Duodenal mucosa (tissue), 2 donors: Measurements from ENCODE around the gene NFATC2.

Experiments used
- H3K27ac ChIP-seq: one replicate; pipeline ENCODE4 v1.7.0; 2013; ENCODE audit warnings: low read depth, low read length
- H3K27me3 ChIP-seq, 2 donors: one replicate each; pipeline ENCODE4 v1.7.0; 2013; ENCODE audit warnings: low read length in 2 of 2, control low read depth in 1 of 2; ENCODE audit not compliant: insufficient read depth in 2 of 2, control insufficient read depth in 1 of 2
- H3K36me3 ChIP-seq, 2 donors: one replicate each; pipeline ENCODE4 v1.7.0; 2013; ENCODE audit warnings: low read length in 2 of 2, control low read depth in 1 of 2; ENCODE audit not compliant: insufficient read depth in 2 of 2, control insufficient read depth in 1 of 2
- H3K4me1 ChIP-seq, 2 donors: one replicate each; pipeline ENCODE4 v1.7.0; 2013; ENCODE audit warnings: low read length in 2 of 2, control low read depth in 1 of 2; ENCODE audit not compliant: insufficient read depth in 2 of 2, control insufficient read depth in 1 of 2
- H3K4me3 ChIP-seq, 2 donors: one replicate each; pipeline ENCODE4 v1.7.0; 2013; ENCODE audit warnings: low read length in 2 of 2, low read depth in 1 of 2
- H3K9ac ChIP-seq, 2 donors: one replicate each; pipeline ENCODE4 v1.7.0; 2013; ENCODE audit warnings: low read length in 2 of 2, low read depth in 1 of 2
- H3K9me3 ChIP-seq, 2 donors: one replicate each; pipeline ENCODE4 v1.7.0; 2013; ENCODE audit warnings: low read length in 2 of 2, control low read depth in 1 of 2; ENCODE audit not compliant: control insufficient read depth in 1 of 2

The NFATC2 gene

DNA sequence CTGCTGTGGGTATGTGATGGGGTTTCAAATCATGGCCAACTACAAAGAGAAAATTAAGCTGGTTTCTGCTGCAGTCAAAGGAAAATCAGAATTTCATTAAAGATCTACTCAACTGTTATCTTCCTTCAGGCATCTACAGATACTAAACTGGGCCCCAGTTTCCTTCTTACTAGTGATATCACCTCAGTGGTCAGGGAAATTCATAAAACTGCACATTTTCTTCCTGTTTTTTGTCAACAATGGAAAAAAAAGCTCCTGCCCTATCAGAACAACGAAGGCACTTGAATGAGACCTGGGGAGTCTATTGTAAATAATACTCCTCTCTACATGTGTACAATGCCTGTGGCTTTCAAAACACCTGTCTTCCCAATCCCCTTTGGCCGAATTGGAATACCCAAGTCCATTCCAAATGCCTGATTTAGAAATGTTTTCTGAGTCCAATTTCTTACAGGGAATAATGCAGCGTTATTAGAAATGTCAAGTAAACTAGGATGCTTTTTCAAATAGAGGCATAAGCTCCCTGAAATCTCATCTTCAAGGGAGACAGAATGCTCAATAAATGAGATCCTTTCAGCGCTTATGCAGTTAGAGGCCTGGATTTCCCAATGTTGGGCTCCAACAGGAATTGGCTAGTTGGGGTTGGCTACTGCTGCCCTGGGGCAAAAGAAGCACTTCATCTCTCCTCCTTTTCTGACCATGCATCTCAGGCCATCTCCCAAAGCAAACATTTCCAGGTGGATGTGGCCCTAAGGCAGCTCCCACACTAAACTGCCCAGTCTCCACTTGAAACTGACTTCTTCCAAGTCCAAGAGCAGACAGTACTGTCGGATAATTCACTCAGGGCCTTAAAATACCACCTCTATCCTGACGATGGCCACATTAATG, 143.3 kb downstream of the NFATC2 start:
- H3K27me3 ChIP-seq = no peaks in the 10 kb centered on the region
- H3K9me3 ChIP-seq = no peaks in the 10 kb centered on the region
- peaks cover 18 to 28% of the 10 kb centered on the region in 2 donors for H3K4me1 ChIP-seq
- no peak overlapping the region for H3K27ac ChIP-seq
- H3K4me3 ChIP-seq = no peak overlapping the region
- no peak overlapping the region for H3K9ac ChIP-seq
- H3K36me3 ChIP-seq = peaks cover 2 to 19% of the 10 kb centered on the region in 2 donors

DNA sequence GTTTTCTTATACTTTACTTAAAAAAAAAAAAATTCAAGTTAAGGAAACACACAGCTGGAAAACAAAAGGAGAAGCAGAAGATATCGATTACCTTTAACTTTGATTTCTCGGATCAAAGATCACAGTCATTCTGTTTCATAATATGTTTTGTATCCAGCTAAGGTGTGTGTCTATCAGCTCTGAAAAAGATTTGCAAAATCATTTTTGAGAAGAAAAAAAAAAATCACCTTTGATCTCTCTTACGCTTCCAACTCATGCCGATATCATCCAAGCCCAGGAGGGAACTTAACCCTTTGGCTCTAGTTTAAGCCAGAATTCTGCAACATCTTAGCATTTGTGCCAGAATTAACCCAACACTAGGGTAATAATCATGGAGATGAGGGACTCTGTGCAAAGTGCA, 144.0 kb downstream of the NFATC2 start:
- peaks cover 18 to 28% of the 10 kb centered on the region in 2 donors for H3K4me1 ChIP-seq
- peaks cover 2 to 16% of the 10 kb centered on the region in 2 donors for H3K36me3 ChIP-seq
- H3K27ac ChIP-seq = no peak overlapping the region
- no peak overlapping the region for H3K4me3 ChIP-seq
- H3K9ac ChIP-seq = no peak overlapping the region
- no peaks in the 10 kb centered on the region for H3K27me3 ChIP-seq
- no peaks in the 10 kb centered on the region for H3K9me3 ChIP-seq

DNA sequence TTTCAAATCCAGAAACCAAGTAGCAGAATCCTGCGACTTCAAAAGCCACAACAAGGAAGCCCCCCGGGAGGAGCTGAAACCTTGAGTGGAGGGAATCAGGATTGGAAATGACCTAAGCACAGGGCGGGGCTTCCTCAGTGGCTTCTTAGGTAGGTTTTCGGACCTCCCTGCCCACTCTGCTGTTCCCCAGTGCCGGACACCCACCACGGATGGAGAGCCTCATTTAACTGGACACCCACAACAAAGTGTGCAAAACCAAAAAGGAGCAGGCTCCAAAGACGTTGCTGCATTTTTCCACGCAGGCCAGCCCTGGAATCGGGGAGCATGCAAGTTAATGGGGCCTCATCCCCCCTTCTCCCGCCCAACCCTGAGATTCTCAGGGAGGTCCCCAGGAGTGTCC, 144.4 kb downstream of the NFATC2 start:
- H3K27me3 ChIP-seq = no peaks in the 10 kb centered on the region
- H3K4me1 ChIP-seq = peaks cover 18 to 28% of the 10 kb centered on the region in 2 donors
- no peaks in the 10 kb centered on the region for H3K9me3 ChIP-seq
- no peak overlapping the region for H3K4me3 ChIP-seq
- H3K36me3 ChIP-seq = peaks cover 2 to 16% of the 10 kb centered on the region in 2 donors
- no peak overlapping the region for H3K27ac ChIP-seq
- no peak overlapping the region for H3K9ac ChIP-seq

DNA sequence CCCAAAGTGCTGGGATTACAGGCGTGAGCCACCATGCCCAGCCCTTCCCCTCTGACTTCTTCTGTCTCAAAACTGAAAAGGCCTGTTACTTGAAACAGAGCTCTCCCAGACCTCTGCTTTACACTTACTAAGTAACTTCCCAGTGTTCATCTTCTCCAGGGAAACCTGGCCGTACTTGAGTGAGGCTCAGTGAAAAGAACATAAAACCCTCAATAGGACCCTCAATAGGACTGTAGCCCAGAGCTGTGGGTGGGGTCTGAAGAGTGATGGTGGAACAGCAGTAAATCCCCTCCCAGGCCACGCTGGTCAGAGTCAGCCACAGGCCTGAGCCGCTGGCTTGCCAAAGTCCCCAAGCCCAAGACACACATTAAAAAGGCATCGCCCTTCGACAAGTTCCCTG, 145.4 kb downstream of the NFATC2 start:
- H3K4me1 ChIP-seq = peaks cover 17 to 23% of the 10 kb centered on the region in 2 donors
- no peaks in the 10 kb centered on the region for H3K27me3 ChIP-seq
- H3K36me3 ChIP-seq = peaks cover 11 to 26% of the 10 kb centered on the region in 2 donors
- no peak overlapping the region for H3K27ac ChIP-seq
- H3K9me3 ChIP-seq = no peaks in the 10 kb centered on the region
- H3K4me3 ChIP-seq = no peak overlapping the region
- H3K9ac ChIP-seq = no peak overlapping the region

DNA sequence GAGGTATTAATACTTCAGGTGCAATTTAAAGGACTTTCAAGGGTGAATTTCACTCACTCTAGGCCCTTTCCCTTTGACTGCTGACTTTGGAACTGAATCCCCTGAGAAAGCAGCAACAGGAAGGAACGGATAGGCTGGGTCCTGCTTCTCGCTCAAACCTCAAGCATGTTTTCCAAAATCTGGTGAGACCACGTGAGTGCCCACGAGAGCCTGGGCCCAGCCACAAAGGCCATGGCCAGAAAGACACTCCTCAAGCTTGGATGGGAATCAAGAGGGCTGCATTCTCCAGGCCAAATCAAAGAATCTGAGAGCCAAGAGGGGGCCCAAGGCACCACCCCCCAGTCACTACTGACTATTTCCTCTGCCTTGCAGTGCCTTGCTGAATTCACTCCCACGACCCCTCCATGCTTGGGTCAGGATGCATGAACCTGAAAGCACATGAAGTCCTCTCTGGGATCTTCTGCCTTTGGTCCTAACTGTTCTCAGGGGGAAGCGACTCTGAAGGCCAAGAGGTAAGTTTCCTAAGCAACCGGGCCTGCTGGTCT, 146.1 kb downstream of the NFATC2 start:
- no peaks in the 10 kb centered on the region for H3K9me3 ChIP-seq
- H3K36me3 ChIP-seq = peaks cover 13 to 23% of the 10 kb centered on the region in 2 donors
- peaks cover 13 to 17% of the 10 kb centered on the region in 2 donors for H3K4me1 ChIP-seq
- H3K4me3 ChIP-seq = no peak overlapping the region
- H3K27ac ChIP-seq = no peak overlapping the region
- H3K27me3 ChIP-seq = no peaks in the 10 kb centered on the region
- H3K9ac ChIP-seq = no peak overlapping the region

DNA sequence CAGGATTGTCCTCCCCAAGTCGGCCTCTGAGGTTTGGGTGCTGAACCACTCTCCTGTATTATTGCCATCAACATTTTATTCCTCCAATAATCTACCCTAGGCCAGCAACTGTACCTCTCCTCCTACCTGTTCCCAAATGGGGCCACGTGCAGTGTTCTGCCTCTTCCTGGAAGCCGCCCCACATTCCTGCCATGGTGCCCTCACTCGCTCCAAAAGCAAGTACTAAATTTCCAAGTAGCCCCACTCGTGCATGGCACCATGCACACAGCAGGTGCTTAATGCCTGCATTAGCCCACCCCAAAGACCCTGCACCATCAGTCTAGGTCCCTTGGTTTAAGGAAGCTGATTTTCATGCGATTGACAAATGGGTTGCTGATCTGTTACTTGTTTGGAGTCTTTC, 147.8 kb downstream of the NFATC2 start:
- H3K9ac ChIP-seq = no peak overlapping the region
- no peaks in the 10 kb centered on the region for H3K27me3 ChIP-seq
- peaks cover 11 to 12% of the 10 kb centered on the region in 2 donors for H3K4me1 ChIP-seq
- H3K36me3 ChIP-seq = peaks cover 22 to 31% of the 10 kb centered on the region in 2 donors
- no peak overlapping the region for H3K27ac ChIP-seq
- no peak overlapping the region for H3K4me3 ChIP-seq
- H3K9me3 ChIP-seq = no peaks in the 10 kb centered on the region

DNA sequence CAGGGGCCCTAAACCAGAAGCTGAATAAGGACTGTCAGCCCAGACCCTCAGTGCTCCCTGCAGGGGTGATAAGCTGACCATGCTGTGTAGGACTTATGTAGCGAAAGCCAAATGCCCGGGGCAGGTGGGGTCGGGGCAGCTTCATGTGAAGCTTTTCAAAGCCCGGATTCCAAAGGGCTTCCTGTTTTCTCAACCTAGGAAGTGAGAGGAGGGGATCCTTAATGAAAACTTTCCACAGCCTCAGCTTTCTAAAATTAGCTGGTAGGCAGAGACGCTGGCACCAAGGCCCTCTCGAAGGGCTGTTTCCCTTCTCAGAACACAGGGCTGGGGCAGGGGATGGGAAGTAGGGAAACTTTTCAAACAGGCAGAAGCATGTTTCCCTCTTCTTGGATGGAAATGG, 148.9 kb downstream of the NFATC2 start:
- Histone ChIP-seq H3K9ac (no peak overlapping the region), H3K27ac (no peak overlapping the region), H3K4me1 (peaks cover 2 to 3% of the 10 kb centered on the region in 2 donors), H3K4me3 (no peak overlapping the region), H3K9me3 (no peaks in the 10 kb centered on the region), H3K36me3 (peaks cover 22 to 31% of the 10 kb centered on the region in 2 donors), H3K27me3 (no peaks in the 10 kb centered on the region)

DNA sequence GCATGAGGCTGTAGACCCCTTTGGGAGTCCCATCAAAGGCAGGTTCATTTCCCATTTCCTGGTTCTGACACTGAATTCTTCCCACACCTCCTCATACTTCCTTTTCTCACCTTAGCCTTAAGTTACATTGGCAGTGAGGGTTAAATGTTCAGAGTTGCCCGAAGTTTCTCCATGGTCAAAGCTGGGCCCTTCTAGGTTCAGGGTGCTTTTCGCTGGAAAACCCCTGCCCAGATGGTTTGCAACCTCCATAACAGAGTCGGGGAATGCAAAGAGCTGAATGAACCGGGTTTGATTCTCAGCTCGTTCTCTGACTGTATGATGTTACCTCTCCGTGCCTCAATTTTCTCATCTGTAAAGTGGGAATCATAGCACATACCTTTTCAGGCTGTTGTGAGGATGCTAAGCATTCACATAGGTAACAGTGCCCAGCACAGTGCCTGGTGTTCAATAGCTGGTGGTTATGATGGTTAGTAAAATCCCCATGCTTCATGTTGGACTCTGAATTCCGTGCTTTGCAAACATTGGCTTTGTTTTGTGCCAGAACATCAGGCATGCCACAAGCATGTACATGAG, 149.8 kb downstream of the NFATC2 start:
- Histone ChIP-seq H3K9me3 (no peaks in the 10 kb centered on the region), H3K4me3 (no peak overlapping the region), H3K27me3 (no peaks in the 10 kb centered on the region), H3K9ac (no peak overlapping the region), H3K36me3 (peaks cover 22 to 29% of the 10 kb centered on the region in 2 donors), H3K27ac (no peak overlapping the region), H3K4me1 (no peaks in the 10 kb centered on the region)

DNA sequence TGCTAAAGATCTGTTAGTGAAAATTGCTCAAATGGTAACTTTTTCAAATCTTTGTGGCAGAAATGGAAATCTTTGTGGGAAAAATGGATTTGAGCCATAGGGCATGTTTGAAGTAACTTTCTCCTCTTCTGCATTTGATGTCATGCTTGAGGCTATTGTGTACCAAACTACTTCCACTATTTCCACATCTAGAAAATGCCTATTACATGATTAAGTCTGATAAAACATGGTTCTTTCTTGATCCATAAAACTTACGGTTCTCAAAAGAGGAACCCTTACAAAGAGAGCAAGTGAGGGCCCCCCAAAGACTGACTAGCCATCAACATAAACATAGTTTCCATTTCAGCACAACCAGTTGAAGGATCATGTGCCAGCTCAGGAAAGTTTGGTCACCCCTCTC, 150.6 kb downstream of the NFATC2 start:
- Histone ChIP-seq H3K9me3 (no peaks in the 10 kb centered on the region), H3K27ac (no peak overlapping the region), H3K4me1 (no peaks in the 10 kb centered on the region), H3K9ac (no peak overlapping the region), H3K27me3 (no peaks in the 10 kb centered on the region), H3K36me3 (peaks cover 22 to 35% of the 10 kb centered on the region in 2 donors), H3K4me3 (no peak overlapping the region)

DNA sequence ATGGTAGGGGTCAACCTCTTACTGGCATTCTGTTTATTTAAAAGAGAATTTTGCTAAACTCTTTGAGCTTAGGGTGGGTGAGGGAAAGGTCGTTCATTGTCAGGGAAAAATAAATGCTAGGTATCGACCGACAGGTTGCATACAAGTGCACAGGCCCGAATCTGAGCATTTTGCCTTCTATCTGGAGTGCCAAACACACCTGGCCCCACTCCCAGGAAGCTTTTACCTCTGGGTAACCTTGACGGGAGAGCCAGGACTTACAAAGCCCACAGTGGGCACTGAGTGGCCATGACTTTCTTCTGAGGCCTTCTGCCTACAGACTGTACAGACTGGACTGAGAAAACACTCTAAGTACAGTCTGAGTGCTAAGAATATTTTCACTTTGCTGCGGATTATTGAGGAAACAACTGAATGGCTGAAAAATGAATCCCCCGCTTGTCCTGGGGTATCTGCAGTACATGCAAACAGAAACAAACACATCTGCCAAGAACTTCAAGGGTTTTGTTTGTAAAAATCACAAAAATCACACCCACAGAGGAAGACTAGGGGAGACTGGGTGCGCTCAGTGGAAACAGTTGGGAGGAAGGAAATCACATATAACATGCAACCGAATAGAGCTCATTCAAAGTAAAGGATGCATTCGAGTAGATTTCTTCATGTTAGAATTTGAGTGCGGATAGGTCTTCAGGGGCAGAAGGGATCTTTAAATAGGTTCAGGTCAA, 152.8 kb downstream of the NFATC2 start:
- Histone ChIP-seq H3K27me3 (no peaks in the 10 kb centered on the region), H3K4me3 (no peak overlapping the region), H3K27ac (no peak overlapping the region), H3K9ac (no peak overlapping the region), H3K4me1 (peaks cover 0 to 4% of the 10 kb centered on the region in 2 donors), H3K36me3 (peaks cover 20 to 33% of the 10 kb centered on the region in 2 donors), H3K9me3 (no peaks in the 10 kb centered on the region)
